HepG2 (cell line): Measurements from ENCODE around the gene SMO. TPM values are rescaled to one million over a fixed set of nuclear protein-coding genes. Genes with fewer than 3 reads are reported as not detected.

Experiments used
- ATAC-seq: fragments of 200-7000 bp; cut with Tn5 transposase; 3 replicates; pipeline ENCODE4 v1.9.1; 2020; ENCODE audit warnings: mild to moderate bottlenecking, moderate library complexity
- BruUV-seq: library from RNA; stranded (reverse); fragments of 400-500 nt; replicated peaks from 2 replicates; lab custom pipeline; 2021; lab: Mats Ljungman, UMichigan
- CTCF ChIA-PET: fragments of 300-600 bp; formaldehyde crosslinking; extraction: SDS; loops from one replicate; lab custom pipeline; 2021; ENCODE audit warnings: low total read pairs, inconsistent platforms, low intra/inter-chr PET ratio; lab: Yijun Ruan, JAX
- POLR2A ChIA-PET: fragments of 350-600 bp; sonication (Branson Sonifier 250); formaldehyde crosslinking; loops from one replicate; lab custom pipeline; 2020; ENCODE audit warnings: antibody characterized with exemption, inconsistent platforms; lab: Yijun Ruan, JAX
- DNase-seq: peaks from one replicate; pipeline ENCODE4 v3.0.0-alpha.2; 2015; ENCODE audit warnings: low spot score
- FAIRE-seq: peaks from 3 replicates; lab custom pipeline; 2011; peaks lifted over from hg19 to GRCh38; lab: Jason Lieb, UNC
- H2AFZ ChIP-seq: one replicate; pipeline ENCODE4 v1.6.1; 2011; ENCODE audit warnings: low read length, inconsistent platforms
- H3K27ac ChIP-seq: fragments of 300-600 bp; 3 replicates; pipeline ENCODE4 v1.8.0; 2011; ENCODE audit warnings: mixed run types, mild to moderate bottlenecking, mixed read lengths, low read length, inconsistent platforms; ENCODE audit not compliant: insufficient read depth; ENCODE audit errors: extremely low read length
- H3K27me3 ChIP-seq, 2 experiments: fragments of 200-600 bp in 1 of 2; 2 replicates in 1 of 2; 3 replicates in 1 of 2; pipeline versions ENCODE4 v1.6.0 to v1.8.0; 2011; ENCODE audit warnings: low read length in 2 of 2, mild to moderate bottlenecking in 2 of 2, moderate library complexity in 2 of 2, inconsistent platforms in 1 of 2; ENCODE audit not compliant: insufficient read depth in 2 of 2, control insufficient read depth in 1 of 2
- H3K36me3 ChIP-seq, 2 experiments: fragments of 200-600 bp in 1 of 2; replicated peaks in 1 of 2; 2 replicates in 1 of 2; 3 replicates in 1 of 2; pipeline versions ENCODE4 v1.5.1 to v1.8.0; 2011; ENCODE audit warnings: low read length in 2 of 2, inconsistent platforms in 1 of 2; ENCODE audit not compliant: insufficient read depth in 2 of 2, control insufficient read depth in 1 of 2
- H3K4me1 ChIP-seq: 2 replicates; pipeline ENCODE4 v1.5.1; 2012; ENCODE audit warnings: low read length, inconsistent platforms; ENCODE audit not compliant: insufficient read depth
- H3K4me2 ChIP-seq: 2 replicates; pipeline ENCODE4 v1.6.0; 2011; ENCODE audit warnings: low read depth, low read length, inconsistent platforms
- H3K4me3 ChIP-seq, 3 experiments: fragments of 200-600 bp in 1 of 3; sonication (generic), shearing (Covaris generic) in 1 of 3; replicated peaks in 1 of 3; 2 replicates each; pipeline ENCODE4 v1.5.1; 2011 to 2016; ENCODE audit warnings: low read length in 3 of 3, inconsistent platforms in 2 of 3, low read depth in 2 of 3, mild to moderate bottlenecking in 2 of 3, control low read depth in 1 of 3, mixed read lengths in 1 of 3; ENCODE audit not compliant: insufficient read depth in 1 of 3
- H3K79me2 ChIP-seq: one replicate; pipeline ENCODE4 v1.6.1; 2011; ENCODE audit warnings: low read length, inconsistent platforms; ENCODE audit not compliant: insufficient read depth
- H3K9ac ChIP-seq: 2 replicates; pipeline ENCODE4 v1.6.0; 2011; ENCODE audit warnings: mild to moderate bottlenecking, low read depth, low read length, inconsistent platforms; ENCODE audit not compliant: insufficient read depth
- H3K9me3 ChIP-seq: 2 replicates; pipeline ENCODE4 v1.5.1; 2012; ENCODE audit warnings: mild to moderate bottlenecking, low read length
- H4K20me1 ChIP-seq: 2 replicates; pipeline ENCODE4 v1.6.0; 2011; ENCODE audit warnings: inconsistent platforms, mild to moderate bottlenecking, low read length, moderate library complexity; ENCODE audit not compliant: insufficient read depth
- ASH2L ChIP-seq: fragments of 300-600, 200-600 bp; sonication (generic); IDR thresholded peaks from 2 replicates; pipeline ENCODE4 v1.7.0; 2017; ENCODE audit warnings: low read depth, mild to moderate bottlenecking, moderate library complexity, mixed read lengths, low read length; ENCODE audit not compliant: insufficient read length
- CAMTA2 ChIP-seq: sonication (generic); formaldehyde crosslinking; IDR thresholded peaks from 2 replicates; pipeline ENCODE4 v1.4.0; 2020; ENCODE audit warnings: mild to moderate bottlenecking, missing genetic modification reagents, borderline replicate concordance
- ELF4 ChIP-seq: sonication (generic); formaldehyde crosslinking; IDR thresholded peaks from 2 replicates; pipeline ENCODE4 v1.5.0; 2020; ENCODE audit warnings: missing genetic modification reagents, mild to moderate bottlenecking, moderate library complexity, borderline replicate concordance
- HIC2 ChIP-seq: sonication (generic); formaldehyde crosslinking; IDR thresholded peaks from 2 replicates; pipeline ENCODE4 v1.9.0; 2022; ENCODE audit warnings: low read depth, missing genetic modification reagents
- HIVEP1 ChIP-seq: sonication (generic); formaldehyde crosslinking; IDR thresholded peaks from 2 replicates; pipeline ENCODE4 v1.4.0; 2020; ENCODE audit warnings: mild to moderate bottlenecking, missing genetic modification reagents
- HNF4A ChIP-seq: sonication (generic); formaldehyde crosslinking; IDR thresholded peaks from 2 replicates; pipeline ENCODE4 v1.4.0; 2020; ENCODE audit warnings: missing genetic modification reagents
- HNRNPL ChIP-seq: fragments of 200-400 bp; formaldehyde crosslinking; IDR thresholded peaks from 2 replicates; pipeline ENCODE4 v1.6.1; 2017; ENCODE audit warnings: mild to moderate bottlenecking, low read depth, low read length
- MAFK ChIP-seq, 2 experiments: IDR thresholded peaks in 1 of 2; conservative IDR thresholded peaks in 1 of 2; 2 replicates each; pipeline ENCODE4 v1.6.1; 2011; ENCODE audit warnings: improper control_type of control experiment in 2 of 2, low read length in 2 of 2
- MLX ChIP-seq: IDR thresholded peaks from 2 replicates; pipeline ENCODE4 v1.6.1; 2016
- NR2F1 ChIP-seq, 2 experiments: fragments of 450-650 bp in 1 of 2; formaldehyde crosslinking in 1 of 2; IDR thresholded peaks; 2 replicates each; pipeline versions ENCODE4 v1.5.0 to v1.6.1; 2016 to 2020; ENCODE audit warnings: mild to moderate bottlenecking in 1 of 2, missing compliant biosample characterization in 1 of 2, missing genetic modification reagents in 1 of 2, moderate library complexity in 1 of 2
- TEAD3 ChIP-seq: optimal IDR thresholded peaks from 2 replicates; pipeline ENCODE3; 2016; ENCODE audit warnings: borderline replicate concordance
- ZMYM4 ChIP-seq: sonication (generic); formaldehyde crosslinking; IDR thresholded peaks from 2 replicates; pipeline ENCODE4 v1.8.1; 2023; ENCODE audit warnings: mild to moderate bottlenecking, missing genetic modification reagents
- ZNF263 ChIP-seq: sonication (generic); formaldehyde crosslinking; IDR thresholded peaks from 2 replicates; pipeline ENCODE4 v1.4.0; 2020; ENCODE audit warnings: missing genetic modification reagents
- ZNF546 ChIP-seq: sonication (generic); formaldehyde crosslinking; conservative IDR thresholded peaks from 2 replicates; pipeline ENCODE4 v1.8.1; 2023; ENCODE audit warnings: mild to moderate bottlenecking, missing genetic modification reagents
- ZNF605 ChIP-seq: sonication (generic); formaldehyde crosslinking; IDR thresholded peaks from 2 replicates; pipeline ENCODE4 v1.8.0; 2022; ENCODE audit warnings: mild to moderate bottlenecking, missing genetic modification reagents
- ZNF670 ChIP-seq: sonication (generic); formaldehyde crosslinking; IDR thresholded peaks from 2 replicates; pipeline ENCODE4 v1.8.0; 2022; ENCODE audit warnings: mild to moderate bottlenecking, missing genetic modification reagents, borderline replicate concordance
- ZNF747 ChIP-seq: sonication (generic); formaldehyde crosslinking; IDR thresholded peaks from 2 replicates; pipeline ENCODE4 v1.8.1; 2023; ENCODE audit warnings: missing genetic modification reagents, mild to moderate bottlenecking, borderline replicate concordance
- WGBS: methylation state at CpG from one replicate; pipeline ENCODE4 v1.1.6; 2017; ENCODE audit warnings: low lambda C conversion rate; 5-methylcytosine and 5-hydroxymethylcytosine counted together
- in situ Hi-C: cut with HindIII; loops from 2 replicates; pipeline ENCODE4 v1.10.0; 2017; ENCODE audit warnings: low pct_unique_long_range_greater_than_20kb; ENCODE audit not compliant: extremely low pct_ligation_motif_present
- intact Hi-C: fragments of 100-400 bp; cut with micrococcal nuclease; formaldehyde crosslinking; loops from one replicate; pipeline ENCODE4 v1.10.0; 2022; ENCODE audit not compliant: unreplicated experiment
- polyA plus RNA-seq, 8 experiments: library from polyadenylated mRNA; depleted of rRNA in 3 of 8; stranded (reverse) in 7 of 8; unstranded in 1 of 8; fragments of >200 nt; fragmentation: Illumina TruSeq in 4 of 8; extraction: Trizol in 4 of 8; gene quantifications; 2 replicates each; pipeline versions ENCODE4 v1.2.1 to v1.2.3, GENCODE V29; 2011 to 2016; ENCODE audit warnings: low read depth in 4 of 8, missing spikeins in 1 of 8, mixed read lengths in 1 of 8; ENCODE audit not compliant: insufficient read depth in 1 of 8
- total RNA-seq, 5 experiments: library from RNA; depleted of rRNA; stranded (reverse); fragments of >200 nt; fragmentation: Illumina TruSeq; extraction: Trizol; gene quantifications; 2 replicates each; pipeline ENCODE4 v1.2.3, GENCODE V29; 2016; ENCODE audit warnings: low read depth in 1 of 5
- TF ChIP-seq, protein P1 (sequence below): sonication (generic); formaldehyde crosslinking; IDR thresholded peaks from 2 replicates; pipeline ENCODE4 v1.5.1; 2020; ENCODE audit warnings: mild to moderate bottlenecking, missing genetic modification reagents, moderate library complexity

Gene SMO
- total and polyA plus RNA-seq, 2 of the 13 experiments (the other 11 are each of a cell fraction or from before 2014, with no cell fraction given) = 23.8 to 32.3 TPM

- no peak overlapping the region for H3K9ac ChIP-seq
- 70% methylated on average over 8 of the region's 14 CpGs for WGBS
- intact Hi-C loops = no loop called here
- H3K4me3 ChIP-seq = no peak overlapping the region
- H3K27ac ChIP-seq = peak overlapping the region; percentile 66
- ChIA-PET POLR2A (interaction anchor here (0.6 kb wide), 1 partner anchor 18 kb away, joined by 4 read pairs; no protein-coding TSS in a partner anchor), CTCF (no interaction called here)
- no peak overlapping the region for H3K4me2 ChIP-seq
- peaks cover 40% of the 10 kb centered on the region for H3K4me1 ChIP-seq
- H3K79me2 ChIP-seq = peaks cover 6% of the 10 kb centered on the region
- ATAC-seq (peak; percentile 46), FAIRE-seq (no peak), DNase-seq (no peak)
- no peaks in the 10 kb centered on the region for H3K9me3 ChIP-seq
- H4K20me1 ChIP-seq = no peaks in the 10 kb centered on the region
- H3K36me3 ChIP-seq = peaks cover 15 to 22% of the 10 kb centered on the region in 2 experiments; a peak in 4 of 5 replicates
- no peak overlapping the region for H2AFZ ChIP-seq
- no TSS peak for BruUV-seq
- in situ Hi-C loops = no loop called here
- H3K27me3 ChIP-seq = no peaks in the 10 kb centered on the region
- TF ChIP-seq ZNF605 (CRISPR knock-in tag) (no peak), ZMYM4 (CRISPR knock-in tag) (0 out of 2 replicates have a peak, but pooled peaks have one; percentile 30), ELF4 (CRISPR knock-in tag) (no peak), ASH2L (no peak), HIC2 (CRISPR knock-in tag) (peak; percentile 62; the same call in 1 of the 2 replicates), NR2F1 (CRISPR knock-in tag; IDR thresholded peaks at IDR 0.05) (no peak), MLX (CRISPR knock-in tag) (no peak), ZNF747 (CRISPR knock-in tag) (no peak), ZNF546 (CRISPR knock-in tag) (no peak), ZNF670 (CRISPR knock-in tag) (no peak), HIVEP1 (CRISPR knock-in tag) (no peak), TEAD3 (CRISPR knock-in tag) (no peak), CAMTA2 (CRISPR knock-in tag) (no peak), HNRNPL (0 out of 2 replicates have a peak, but pooled peaks have one; percentile 61), ZNF263 (CRISPR knock-in tag) (peak; percentile 24; the same call in 1 of the 2 replicates), MAFK (conservative IDR thresholded peaks at IDR 0.05 in 1 of 2, IDR thresholded peaks at IDR 0.05 in 1 of 2; ENCODE audit: low read length in 2 of 2) (no peak), HNF4A (CRISPR knock-in tag) (peak; percentile 43; the same call in 1 of the 2 replicates)
- TF ChIP-seq, protein P1, sequence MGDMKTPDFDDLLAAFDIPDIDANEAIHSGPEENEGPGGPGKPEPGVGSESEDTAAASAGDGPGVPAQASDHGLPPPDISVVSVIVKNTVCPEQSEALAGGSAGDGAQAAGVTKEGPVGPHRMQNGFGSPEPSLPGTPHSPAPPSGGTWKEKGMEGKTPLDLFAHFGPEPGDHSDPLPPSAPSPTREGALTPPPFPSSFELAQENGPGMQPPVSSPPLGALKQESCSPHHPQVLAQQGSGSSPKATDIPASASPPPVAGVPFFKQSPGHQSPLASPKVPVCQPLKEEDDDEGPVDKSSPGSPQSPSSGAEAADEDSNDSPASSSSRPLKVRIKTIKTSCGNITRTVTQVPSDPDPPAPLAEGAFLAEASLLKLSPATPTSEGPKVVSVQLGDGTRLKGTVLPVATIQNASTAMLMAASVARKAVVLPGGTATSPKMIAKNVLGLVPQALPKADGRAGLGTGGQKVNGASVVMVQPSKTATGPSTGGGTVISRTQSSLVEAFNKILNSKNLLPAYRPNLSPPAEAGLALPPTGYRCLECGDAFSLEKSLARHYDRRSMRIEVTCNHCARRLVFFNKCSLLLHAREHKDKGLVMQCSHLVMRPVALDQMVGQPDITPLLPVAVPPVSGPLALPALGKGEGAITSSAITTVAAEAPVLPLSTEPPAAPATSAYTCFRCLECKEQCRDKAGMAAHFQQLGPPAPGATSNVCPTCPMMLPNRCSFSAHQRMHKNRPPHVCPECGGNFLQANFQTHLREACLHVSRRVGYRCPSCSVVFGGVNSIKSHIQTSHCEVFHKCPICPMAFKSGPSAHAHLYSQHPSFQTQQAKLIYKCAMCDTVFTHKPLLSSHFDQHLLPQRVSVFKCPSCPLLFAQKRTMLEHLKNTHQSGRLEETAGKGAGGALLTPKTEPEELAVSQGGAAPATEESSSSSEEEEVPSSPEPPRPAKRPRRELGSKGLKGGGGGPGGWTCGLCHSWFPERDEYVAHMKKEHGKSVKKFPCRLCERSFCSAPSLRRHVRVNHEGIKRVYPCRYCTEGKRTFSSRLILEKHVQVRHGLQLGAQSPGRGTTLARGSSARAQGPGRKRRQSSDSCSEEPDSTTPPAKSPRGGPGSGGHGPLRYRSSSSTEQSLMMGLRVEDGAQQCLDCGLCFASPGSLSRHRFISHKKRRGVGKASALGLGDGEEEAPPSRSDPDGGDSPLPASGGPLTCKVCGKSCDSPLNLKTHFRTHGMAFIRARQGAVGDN (CRISPR knock-in tag) = peak; percentile 60
Measured at GRCh38 chr7:129203050-129203741, 14.8 kb downstream of the SMO start.
